ENCODE results near the gene ERF.

Gene ERF

GRCh38 chr19:42216653-42217519 is 38.0 kb downstream of the ERF start:
- DNase-seq (ENCODE audit: low read depth, low spot score), result no peak
- POLR2A ChIA-PET, result interaction anchor here (1.1 to 1.2 kb wide), 2 partner anchors 11 to 103 kb away, joined by 3 to 4 read pairs; no protein-coding TSS in a partner anchor
- CTCF ChIA-PET, result interaction anchor here (0.8 to 8.8 kb wide), 8 partner anchors 9 to 105 kb away, joined by 3 to 78 read pairs (median 6); partner anchors contain the start of gene POU2F2
- peak overlapping the region; percentile 96 for H3K4me3 ChIP-seq (ENCODE audit: low read depth, low read length)
- TF ChIP-seq CTCF (IDR thresholded peaks at IDR 0.05; ENCODE audit: insufficient read depth, low read length, missing control alignments), result no peak

- DNase-seq (ENCODE audit: low read depth, low spot score), result no peak
- CTCF ChIA-PET, result interaction anchor here (1.2 to 8.8 kb wide), 6 partner anchors 9 to 206 kb away, joined by 3 to 78 read pairs (median 7); partner anchors contain the start of gene POU2F2
- POLR2A ChIA-PET, result no interaction called here
- H3K4me3 ChIP-seq (ENCODE audit: low read depth, low read length), result no peak overlapping the region
- no peak for TF ChIP-seq CTCF (IDR thresholded peaks at IDR 0.05; ENCODE audit: insufficient read depth, low read length, missing control alignments)
Observed at GRCh38 chr19:42214810-42215485, 40.0 kb downstream of the ERF start.

- ChIA-PET POLR2A (no interaction called here), CTCF (no interaction called here)
- no peak for DNase-seq (ENCODE audit: low read depth, low spot score)
- TF ChIP-seq CTCF (IDR thresholded peaks at IDR 0.05; ENCODE audit: insufficient read depth, low read length, missing control alignments), result no peak
- no peak overlapping the region for H3K4me3 ChIP-seq (ENCODE audit: low read depth, low read length)
Observed at GRCh38 chr19:42212886-42213285, 42.0 kb downstream of the ERF start.

DNA sequence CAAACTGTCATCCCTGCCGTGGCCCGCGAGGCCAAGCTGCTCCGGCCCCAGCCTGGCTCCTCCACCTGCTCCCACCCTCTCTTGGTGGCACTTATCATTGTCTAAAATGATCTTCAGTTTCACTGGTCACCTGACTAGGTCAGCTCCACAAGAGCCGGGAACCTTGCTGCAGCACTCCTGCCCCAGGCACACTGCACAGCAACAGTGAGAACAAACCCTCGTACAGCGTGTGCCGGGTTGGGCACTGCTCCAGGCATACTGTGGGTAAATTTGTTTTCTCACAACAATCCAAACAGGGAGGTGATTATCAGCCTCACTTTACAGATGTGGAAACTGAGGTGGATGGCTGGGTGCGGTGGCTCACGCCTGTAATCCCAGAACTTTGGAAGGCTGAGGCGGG is 46.3 kb downstream of the ERF start:
- no peak overlapping the region for H3K4me3 ChIP-seq (ENCODE audit: low read depth, low read length)
- no peak for DNase-seq (ENCODE audit: low read depth, low spot score)
- TF ChIP-seq CTCF (IDR thresholded peaks at IDR 0.05; ENCODE audit: insufficient read depth, low read length, missing control alignments), result no peak
- ChIA-PET POLR2A (no interaction called here), CTCF (interaction anchor here (1.4 to 1.8 kb wide), 2 partner anchors 8 to 32 kb away, joined by 4 to 8 read pairs; partner anchors contain the start of gene DEDD2)

GRCh38 chr19:42207767-42208271 is 47.1 kb downstream of the ERF start:
- POLR2A ChIA-PET, result interaction anchor here (0.5 to 1.0 kb wide), 3 partner anchors 12 to 65 kb away, joined by 3 read pairs; partner anchors contain the start of gene GSK3A
- no peak overlapping the region for H3K4me3 ChIP-seq (ENCODE audit: low read depth, low read length)
- TF ChIP-seq CTCF (IDR thresholded peaks at IDR 0.05; ENCODE audit: insufficient read depth, low read length, missing control alignments), result no peak
- peak; percentile 40 for DNase-seq (ENCODE audit: low read depth, low spot score)
- CTCF ChIA-PET, result interaction anchor here (1.4 to 3.1 kb wide), 5 partner anchors 9 to 99 kb away, joined by 4 to 16 read pairs (median 8); partner anchors contain the start of gene DEDD2
